ENCODE results near the gene B9D1.

Gene B9D1

DNA sequence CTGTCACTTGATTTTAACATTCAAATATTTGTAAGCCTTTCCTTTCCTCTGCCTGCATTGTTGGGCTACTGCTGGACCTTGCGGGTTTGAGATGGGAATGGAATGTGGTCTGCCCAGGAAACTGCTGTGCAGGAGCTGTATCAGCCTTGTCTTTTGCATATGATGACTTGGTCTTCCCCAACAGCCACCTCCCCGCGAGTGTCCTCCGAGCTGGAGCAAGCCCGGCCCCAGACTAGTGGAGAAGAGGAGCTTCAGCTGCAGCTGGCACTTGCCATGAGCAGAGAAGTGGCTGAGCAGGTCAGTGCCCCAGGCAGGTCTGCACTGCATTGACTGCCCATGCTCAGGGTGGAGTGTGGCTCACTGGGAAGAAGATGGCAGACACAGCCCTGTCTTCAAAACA is 52.8 kb downstream of the B9D1 start:
- Histone ChIP-seq H3K4me2 (ENCODE audit: low read length) (no peak overlapping the region), H3K4me3 (ENCODE audit: low read length) (no peak overlapping the region), H3K9ac (ENCODE audit: low read length) (no peak overlapping the region), H3K4me1 (ENCODE audit: low read length) (peaks cover 16% of the 10 kb centered on the region), H3K27ac (ENCODE audit: low read length) (no peak overlapping the region), H3K79me2 (ENCODE audit: low read length) (no peaks in the 10 kb centered on the region), H4K20me1 (ENCODE audit: insufficient read depth, low read length) (peaks cover 22% of the 10 kb centered on the region), H3K36me3 (replicated peaks; ENCODE audit: low read depth, low read length) (no peaks in the 10 kb centered on the region), H2AFZ (ENCODE audit: low read depth, low read length) (no peak overlapping the region), H3K27me3 (ENCODE audit: low read depth, low read length) (no peaks in the 10 kb centered on the region), H3K9me3 (ENCODE audit: insufficient read depth, low read length) (no peaks in the 10 kb centered on the region)
- no peak for TF ChIP-seq EZH2phosphoT487 (IDR thresholded peaks at IDR 0.05; ENCODE audit: low read depth)
- TF ChIP-seq, protein P1, sequence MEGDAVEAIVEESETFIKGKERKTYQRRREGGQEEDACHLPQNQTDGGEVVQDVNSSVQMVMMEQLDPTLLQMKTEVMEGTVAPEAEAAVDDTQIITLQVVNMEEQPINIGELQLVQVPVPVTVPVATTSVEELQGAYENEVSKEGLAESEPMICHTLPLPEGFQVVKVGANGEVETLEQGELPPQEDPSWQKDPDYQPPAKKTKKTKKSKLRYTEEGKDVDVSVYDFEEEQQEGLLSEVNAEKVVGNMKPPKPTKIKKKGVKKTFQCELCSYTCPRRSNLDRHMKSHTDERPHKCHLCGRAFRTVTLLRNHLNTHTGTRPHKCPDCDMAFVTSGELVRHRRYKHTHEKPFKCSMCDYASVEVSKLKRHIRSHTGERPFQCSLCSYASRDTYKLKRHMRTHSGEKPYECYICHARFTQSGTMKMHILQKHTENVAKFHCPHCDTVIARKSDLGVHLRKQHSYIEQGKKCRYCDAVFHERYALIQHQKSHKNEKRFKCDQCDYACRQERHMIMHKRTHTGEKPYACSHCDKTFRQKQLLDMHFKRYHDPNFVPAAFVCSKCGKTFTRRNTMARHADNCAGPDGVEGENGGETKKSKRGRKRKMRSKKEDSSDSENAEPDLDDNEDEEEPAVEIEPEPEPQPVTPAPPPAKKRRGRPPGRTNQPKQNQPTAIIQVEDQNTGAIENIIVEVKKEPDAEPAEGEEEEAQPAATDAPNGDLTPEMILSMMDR (IDR thresholded peaks at IDR 0.05; ENCODE audit: low read depth, low read length), result no peak

- H3K27ac ChIP-seq (ENCODE audit: low read length), result no peak overlapping the region
- no peak overlapping the region for H3K9ac ChIP-seq (ENCODE audit: low read length)
- H3K4me1 ChIP-seq (ENCODE audit: low read length), result peaks cover 17% of the 10 kb centered on the region
- TF ChIP-seq, protein P1 (IDR thresholded peaks at IDR 0.05; ENCODE audit: low read depth, low read length), result no peak
- no peak for TF ChIP-seq EZH2phosphoT487 (IDR thresholded peaks at IDR 0.05; ENCODE audit: low read depth)
- no peaks in the 10 kb centered on the region for H3K36me3 ChIP-seq (replicated peaks; ENCODE audit: low read depth, low read length)
- H3K9me3 ChIP-seq (ENCODE audit: insufficient read depth, low read length), result no peaks in the 10 kb centered on the region
- H2AFZ ChIP-seq (ENCODE audit: low read depth, low read length), result no peak overlapping the region
- no peaks in the 10 kb centered on the region for H3K79me2 ChIP-seq (ENCODE audit: low read length)
- peaks cover 31% of the 10 kb centered on the region for H4K20me1 ChIP-seq (ENCODE audit: insufficient read depth, low read length)
- no peaks in the 10 kb centered on the region for H3K27me3 ChIP-seq (ENCODE audit: low read depth, low read length)
- no peak overlapping the region for H3K4me3 ChIP-seq (ENCODE audit: low read length)
- no peak overlapping the region for H3K4me2 ChIP-seq (ENCODE audit: low read length)
These were observed 54.1 kb downstream of the B9D1 start for GRCh38 chr17:19308398-19308797.

DNA sequence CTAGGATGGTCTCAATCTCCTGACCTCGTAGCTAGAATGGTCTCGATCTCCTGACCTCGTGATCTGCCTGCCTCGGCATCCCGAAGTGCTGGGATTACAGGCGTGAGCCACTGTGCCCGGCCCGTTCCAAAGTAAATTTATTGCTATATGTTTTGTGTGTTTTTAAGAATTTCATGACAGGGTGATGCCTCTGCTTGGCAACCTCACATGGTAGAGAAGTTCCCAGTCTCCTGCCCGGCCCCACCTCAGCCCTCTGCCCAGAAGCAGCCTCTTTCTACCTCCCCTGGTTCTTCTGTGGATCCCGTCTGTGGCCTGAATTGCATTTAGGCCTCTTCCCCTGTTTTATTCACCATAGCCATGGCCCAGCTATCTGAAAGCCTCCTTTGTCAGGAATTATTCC is 55.0 kb downstream of the B9D1 start:
- Histone ChIP-seq H3K27ac (ENCODE audit: low read length) (no peak overlapping the region), H3K4me2 (ENCODE audit: low read length) (no peak overlapping the region), H3K4me3 (ENCODE audit: low read length) (no peak overlapping the region), H3K9me3 (ENCODE audit: insufficient read depth, low read length) (no peaks in the 10 kb centered on the region), H2AFZ (ENCODE audit: low read depth, low read length) (no peak overlapping the region), H3K27me3 (ENCODE audit: low read depth, low read length) (no peaks in the 10 kb centered on the region), H3K9ac (ENCODE audit: low read length) (no peak overlapping the region), H3K36me3 (replicated peaks; ENCODE audit: low read depth, low read length) (no peaks in the 10 kb centered on the region), H4K20me1 (ENCODE audit: insufficient read depth, low read length) (peaks cover 39% of the 10 kb centered on the region), H3K4me1 (ENCODE audit: low read length) (peaks cover 24% of the 10 kb centered on the region), H3K79me2 (ENCODE audit: low read length) (no peaks in the 10 kb centered on the region)
- TF ChIP-seq, protein P1 (IDR thresholded peaks at IDR 0.05; ENCODE audit: low read depth, low read length), result no peak
- no peak for TF ChIP-seq EZH2phosphoT487 (IDR thresholded peaks at IDR 0.05; ENCODE audit: low read depth)

GRCh38 chr17:19306160-19307111 is 56.1 kb downstream of the B9D1 start:
- no peak for TF ChIP-seq EZH2phosphoT487 (IDR thresholded peaks at IDR 0.05; ENCODE audit: low read depth)
- TF ChIP-seq, protein P1 (IDR thresholded peaks at IDR 0.05; ENCODE audit: low read depth, low read length), result no peak

More at GRCh38 chr17:19306160-19307111, 56.1 kb downstream of the B9D1 start:
- Histone ChIP-seq H3K79me2 (ENCODE audit: low read length) (no peaks in the 10 kb centered on the region), H3K4me1 (ENCODE audit: low read length) (peaks cover 24% of the 10 kb centered on the region), H3K4me3 (ENCODE audit: low read length) (no peak overlapping the region), H3K4me2 (ENCODE audit: low read length) (peak overlapping the region; percentile 17), H2AFZ (ENCODE audit: low read depth, low read length) (no peak overlapping the region), H3K36me3 (replicated peaks; ENCODE audit: low read depth, low read length) (no peaks in the 10 kb centered on the region), H4K20me1 (ENCODE audit: insufficient read depth, low read length) (peaks cover 39% of the 10 kb centered on the region), H3K9ac (ENCODE audit: low read length) (no peak overlapping the region), H3K27me3 (ENCODE audit: low read depth, low read length) (no peaks in the 10 kb centered on the region), H3K9me3 (ENCODE audit: insufficient read depth, low read length) (no peaks in the 10 kb centered on the region), H3K27ac (ENCODE audit: low read length) (no peak overlapping the region)

All from OCI-LY3 (cell line).